HEK293 (cell line): ENCODE results near the gene GPR162.

Experiments used
- AEBP2 ChIP-seq: fragments of 450-650 bp; formaldehyde crosslinking; IDR thresholded peaks from 2 replicates; pipeline ENCODE4 v1.5.1; 2016; ENCODE audit warnings: missing biosample characterization, missing genetic modification characterization, borderline replicate concordance
- ATF2 ChIP-seq: fragments of 450-650 bp; formaldehyde crosslinking; IDR thresholded peaks from 2 replicates; pipeline ENCODE4 v1.5.1; 2016; ENCODE audit warnings: missing biosample characterization, missing genetic modification characterization, low read depth
- CTCF ChIP-seq: fragments of 450-650 bp; formaldehyde crosslinking; IDR thresholded peaks from 2 replicates; pipeline ENCODE4 v1.5.1; 2016; ENCODE audit warnings: missing biosample characterization, missing genetic modification characterization
- MEIS1 ChIP-seq: sonication (generic); formaldehyde crosslinking; IDR thresholded peaks from 2 replicates; pipeline ENCODE4 v1.8.1; 2022; ENCODE audit warnings: missing genetic modification reagents, mild to moderate bottlenecking, borderline replicate concordance
- PATZ1 ChIP-seq: fragments of 450-650 bp; formaldehyde crosslinking; IDR thresholded peaks from 2 replicates; pipeline ENCODE4 v1.5.1; 2016; ENCODE audit warnings: missing biosample characterization, missing genetic modification characterization
- REST ChIP-seq: fragments of 450-650 bp; formaldehyde crosslinking; IDR thresholded peaks from 2 replicates; pipeline ENCODE4 v1.5.1; 2016; ENCODE audit warnings: missing biosample characterization, missing genetic modification characterization
- TRIM28 ChIP-seq: IDR thresholded peaks from 2 replicates; pipeline ENCODE4 v1.6.1; 2011; ENCODE audit warnings: low read length, control low read depth, borderline replicate concordance
- ZNF274 ChIP-seq, 2 experiments: fragments of 200-500 bp in 1 of 2; fragments of 450-650 bp in 1 of 2; sonication (Bioruptor generic) in 1 of 2; formaldehyde crosslinking in 1 of 2; IDR thresholded peaks; 2 replicates each; pipeline versions ENCODE4 v1.5.1 to v1.6.1; 2014 to 2016; ENCODE audit warnings: borderline replicate concordance in 1 of 2, inconsistent platforms in 1 of 2, low read length in 1 of 2, missing biosample characterization in 1 of 2, missing genetic modification characterization in 1 of 2
- ZNF423 ChIP-seq: fragments of 450-650 bp; formaldehyde crosslinking; IDR thresholded peaks from 2 replicates; pipeline ENCODE4 v1.5.1; 2016; ENCODE audit warnings: missing biosample characterization, missing genetic modification characterization
- ZNF585B ChIP-seq: fragments of 450-650 bp; formaldehyde crosslinking; IDR thresholded peaks from 2 replicates; pipeline ENCODE4 v1.5.1; 2016; ENCODE audit warnings: missing biosample characterization, missing genetic modification characterization
- ZNF639 ChIP-seq: fragments of 450-650 bp; formaldehyde crosslinking; IDR thresholded peaks from 2 replicates; pipeline ENCODE4 v1.5.1; 2016; ENCODE audit warnings: missing biosample characterization, missing genetic modification characterization
- ZNF701 ChIP-seq: fragments of 450-650 bp; formaldehyde crosslinking; IDR thresholded peaks from 2 replicates; pipeline ENCODE4 v1.5.1; 2016; ENCODE audit warnings: missing biosample characterization, missing genetic modification characterization

GRCh38 chr12:6849976-6850560 is 28.4 kb downstream of the GPR162 start:
- no peak for TF ChIP-seq ATF2
- TF ChIP-seq CTCF (tag by site-specific recombination): no peak
- TF ChIP-seq AEBP2 (tag by site-specific recombination): no peak
- no peak for TF ChIP-seq MEIS1 (CRISPR knock-in tag)
- TF ChIP-seq REST (tag by site-specific recombination): no peak
- TF ChIP-seq TRIM28: no peak
- no peak for TF ChIP-seq ZNF585B (tag by site-specific recombination)
- TF ChIP-seq PATZ1 (tag by site-specific recombination): no peak
- no peak for TF ChIP-seq ZNF274 (IDR thresholded peaks at IDR 0.05; ENCODE audit: low read length)
- TF ChIP-seq ZNF274 (tag by site-specific recombination; IDR thresholded peaks at IDR 0.05; ENCODE audit: borderline replicate concordance): no peak
- TF ChIP-seq ZNF639 (tag by site-specific recombination): no peak
- no peak for TF ChIP-seq ZNF423 (tag by site-specific recombination)
- TF ChIP-seq ZNF701 (tag by site-specific recombination): no peak
